ENCODE results near the gene MIP. TPM values are rescaled to one million over a fixed set of nuclear protein-coding genes. Genes with fewer than 3 reads are reported as not detected.
A peak's percentile ranks its signal among the peaks of the same experiment; 100 is the strongest.

MIP gene
- total and polyA plus RNA-seq, 2 of the 13 experiments (the other 11 are each of a cell fraction or from before 2014, with no cell fraction given): not detected

- TF ChIP-seq ZNF513 (CRISPR knock-in tag; conservative IDR thresholded peaks at IDR 0.05) (no peak), ZNF20 (CRISPR knock-in tag; IDR thresholded peaks at IDR 0.05) (no peak), MTF1 (CRISPR knock-in tag; IDR thresholded peaks at IDR 0.05) (no peak), NFRKB (IDR thresholded peaks at IDR 0.05) (peak; percentile 78), ZNF234 (CRISPR knock-in tag; conservative IDR thresholded peaks at IDR 0.05) (no peak), ZNF121 (CRISPR knock-in tag; IDR thresholded peaks at IDR 0.05) (peak; percentile 22; the same call in 1 of the 2 replicates), MIER3 (CRISPR knock-in tag; IDR thresholded peaks at IDR 0.05; ENCODE audit: borderline replicate concordance) (peak; percentile 74; the same call in 1 of the 2 replicates), HDAC6 (IDR thresholded peaks at IDR 0.05; ENCODE audit: low read depth, low read length) (no peak), ZNF564 (CRISPR knock-in tag; IDR thresholded peaks at IDR 0.05) (peak; percentile 89), ETV6 (CRISPR knock-in tag; conservative IDR thresholded peaks at IDR 0.05) (0 out of 2 replicates have a peak, but pooled peaks have one; percentile 37), RARA (CRISPR knock-in tag; IDR thresholded peaks at IDR 0.05) (peak; percentile 64), ZNF839 (CRISPR knock-in tag; IDR thresholded peaks at IDR 0.05; ENCODE audit: borderline replicate concordance) (no peak), ZKSCAN1 (IDR thresholded peaks at IDR 0.05; ENCODE audit: low read length) (peak; percentile 23; the same call in 1 of the 2 replicates), DPF2 (CRISPR knock-in tag; IDR thresholded peaks at IDR 0.05; ENCODE audit: borderline replicate concordance, low read depth) (no peak), ZNF333 (CRISPR knock-in tag; IDR thresholded peaks at IDR 0.05; ENCODE audit: borderline replicate concordance) (no peak), RXRA (CRISPR knock-in tag; IDR thresholded peaks at IDR 0.05) (peak; percentile 84), ZNF264 (CRISPR knock-in tag; IDR thresholded peaks at IDR 0.05) (0 out of 2 replicates have a peak, but pooled peaks have one; percentile 45), CENPBD1 (CRISPR knock-in tag; IDR thresholded peaks at IDR 0.05; ENCODE audit: borderline replicate concordance, low read depth) (no peak), ISX (CRISPR knock-in tag; conservative IDR thresholded peaks at IDR 0.05) (no peak), WIZ (CRISPR knock-in tag; IDR thresholded peaks at IDR 0.05) (no peak), ZNF44 (CRISPR knock-in tag; IDR thresholded peaks at IDR 0.05) (0 out of 2 replicates have a peak, but pooled peaks have one; percentile 70), ZC3H13 (CRISPR knock-in tag; IDR thresholded peaks at IDR 0.05) (peak; percentile 92), FOSL2 (CRISPR knock-in tag; IDR thresholded peaks at IDR 0.05) (peak; percentile 62), TARDBP (CRISPR knock-in tag; IDR thresholded peaks at IDR 0.05) (peak; percentile 89), ZNF180 (CRISPR knock-in tag; IDR thresholded peaks at IDR 0.05; ENCODE audit: borderline replicate concordance, low read depth) (0 out of 2 replicates have a peak, but pooled peaks have one; percentile 32), ZNF879 (CRISPR knock-in tag; IDR thresholded peaks at IDR 0.05) (0 out of 2 replicates have a peak, but pooled peaks have one; percentile 40)
- TF ChIP-seq, protein P1, sequence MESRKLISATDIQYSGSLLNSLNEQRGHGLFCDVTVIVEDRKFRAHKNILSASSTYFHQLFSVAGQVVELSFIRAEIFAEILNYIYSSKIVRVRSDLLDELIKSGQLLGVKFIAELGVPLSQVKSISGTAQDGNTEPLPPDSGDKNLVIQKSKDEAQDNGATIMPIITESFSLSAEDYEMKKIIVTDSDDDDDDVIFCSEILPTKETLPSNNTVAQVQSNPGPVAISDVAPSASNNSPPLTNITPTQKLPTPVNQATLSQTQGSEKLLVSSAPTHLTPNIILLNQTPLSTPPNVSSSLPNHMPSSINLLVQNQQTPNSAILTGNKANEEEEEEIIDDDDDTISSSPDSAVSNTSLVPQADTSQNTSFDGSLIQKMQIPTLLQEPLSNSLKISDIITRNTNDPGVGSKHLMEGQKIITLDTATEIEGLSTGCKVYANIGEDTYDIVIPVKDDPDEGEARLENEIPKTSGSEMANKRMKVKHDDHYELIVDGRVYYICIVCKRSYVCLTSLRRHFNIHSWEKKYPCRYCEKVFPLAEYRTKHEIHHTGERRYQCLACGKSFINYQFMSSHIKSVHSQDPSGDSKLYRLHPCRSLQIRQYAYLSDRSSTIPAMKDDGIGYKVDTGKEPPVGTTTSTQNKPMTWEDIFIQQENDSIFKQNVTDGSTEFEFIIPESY (CRISPR knock-in tag; IDR thresholded peaks at IDR 0.05): peak; percentile 42; the same call in 1 of the 2 replicates
- TF ChIP-seq, protein P2, sequence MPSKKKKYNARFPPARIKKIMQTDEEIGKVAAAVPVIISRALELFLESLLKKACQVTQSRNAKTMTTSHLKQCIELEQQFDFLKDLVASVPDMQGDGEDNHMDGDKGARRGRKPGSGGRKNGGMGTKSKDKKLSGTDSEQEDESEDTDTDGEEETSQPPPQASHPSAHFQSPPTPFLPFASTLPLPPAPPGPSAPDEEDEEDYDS (CRISPR knock-in tag; IDR thresholded peaks at IDR 0.05): peak; percentile 84
Measured at GRCh38 chr12:56468216-56469006, 14.0 kb upstream of the MIP start, which contains the start of gene SPRYD4 (continued).

Data from HepG2 (cell line).